ENCODE results near the gene GJA3.

GJA3 gene

DNA sequence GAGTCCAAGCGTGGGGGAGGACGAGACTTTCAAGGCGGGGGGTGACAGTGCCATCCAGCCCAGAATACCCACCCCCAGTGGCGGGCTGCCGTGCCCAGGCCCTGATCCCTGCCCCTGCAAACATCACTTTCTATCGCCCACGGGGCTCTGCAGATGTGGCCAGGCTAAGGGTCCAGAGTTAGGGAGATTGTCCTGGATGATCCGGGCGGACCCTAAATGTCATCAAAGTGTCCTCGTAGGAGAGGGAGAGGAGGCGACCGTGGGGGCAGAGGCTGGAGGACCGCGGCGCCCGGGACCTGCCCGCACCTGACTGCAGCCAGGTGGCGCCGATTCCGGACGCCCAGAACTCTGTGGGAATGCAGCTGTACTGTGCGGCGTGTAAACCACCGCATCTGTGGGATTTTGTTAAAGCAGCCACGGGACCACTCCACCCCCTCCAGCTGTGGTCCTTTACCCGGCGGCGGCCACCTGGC is 32.4 kb downstream of the GJA3 start:
- peak; percentile 20 for DNase-seq (ENCODE audit: low read depth, low spot score)

DNA sequence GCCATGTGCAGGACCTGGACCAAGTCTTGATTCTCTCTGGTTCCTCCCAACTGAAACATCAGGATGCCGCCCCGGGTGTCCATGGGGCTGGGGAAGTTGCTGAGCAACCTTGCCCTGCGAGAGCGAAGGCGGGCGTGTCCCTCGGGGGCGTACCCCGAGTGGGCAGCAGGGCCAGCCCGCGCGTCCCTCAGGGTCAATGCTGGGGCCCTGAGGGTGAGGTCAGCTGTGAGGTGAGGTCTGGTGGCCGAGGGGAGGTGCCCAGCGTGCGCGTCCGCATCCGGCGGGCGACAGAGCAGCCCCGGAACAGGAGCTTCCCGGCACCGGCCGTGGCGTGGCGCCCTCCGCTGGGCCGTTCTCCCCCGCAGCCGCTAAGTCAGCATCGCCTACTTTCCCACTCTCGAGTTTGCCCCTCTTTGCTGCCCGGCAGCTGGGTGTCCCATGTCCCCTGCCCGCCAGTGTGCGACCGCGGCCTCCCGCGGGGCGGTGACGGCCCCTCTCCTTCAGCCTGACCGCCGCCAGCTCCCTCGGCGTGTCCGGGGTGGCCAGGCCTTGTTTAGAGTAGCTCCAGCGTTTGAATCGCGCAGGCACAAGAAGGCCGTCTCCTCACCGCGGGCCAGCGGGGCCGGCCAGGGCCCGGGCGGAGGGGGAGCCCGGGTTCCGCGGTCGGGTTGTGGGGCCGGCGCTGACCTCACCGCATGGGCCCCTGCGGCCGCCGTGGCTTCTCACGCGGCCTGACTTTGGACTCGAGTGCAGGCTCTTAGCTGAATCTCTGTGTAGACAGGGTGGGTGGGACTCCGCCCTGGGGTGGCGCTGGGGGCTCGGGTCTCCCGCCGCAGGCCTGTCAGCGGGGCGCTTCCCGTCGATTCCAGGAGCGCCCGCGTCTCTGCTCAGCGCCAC is 33.0 kb downstream of the GJA3 start:
- peak; percentile 76 for DNase-seq (ENCODE audit: low read depth, low spot score)

DNA sequence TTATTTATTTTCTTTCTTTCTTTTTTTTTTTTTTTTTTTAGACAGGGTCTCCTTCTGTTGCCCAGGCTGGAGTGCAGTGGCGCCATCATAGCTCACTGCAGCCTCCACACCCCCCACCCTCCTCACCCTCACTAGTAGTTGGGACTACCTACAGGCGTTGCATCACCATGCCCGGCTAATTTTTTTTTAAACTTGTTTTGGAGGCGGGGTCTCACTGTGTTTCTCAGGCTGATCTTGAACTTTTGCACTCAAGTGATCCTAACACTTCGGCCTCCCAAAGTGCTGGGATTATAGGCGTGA is 33.6 kb downstream of the GJA3 start:
- no peak for DNase-seq (ENCODE audit: low read depth, low spot score)

DNA sequence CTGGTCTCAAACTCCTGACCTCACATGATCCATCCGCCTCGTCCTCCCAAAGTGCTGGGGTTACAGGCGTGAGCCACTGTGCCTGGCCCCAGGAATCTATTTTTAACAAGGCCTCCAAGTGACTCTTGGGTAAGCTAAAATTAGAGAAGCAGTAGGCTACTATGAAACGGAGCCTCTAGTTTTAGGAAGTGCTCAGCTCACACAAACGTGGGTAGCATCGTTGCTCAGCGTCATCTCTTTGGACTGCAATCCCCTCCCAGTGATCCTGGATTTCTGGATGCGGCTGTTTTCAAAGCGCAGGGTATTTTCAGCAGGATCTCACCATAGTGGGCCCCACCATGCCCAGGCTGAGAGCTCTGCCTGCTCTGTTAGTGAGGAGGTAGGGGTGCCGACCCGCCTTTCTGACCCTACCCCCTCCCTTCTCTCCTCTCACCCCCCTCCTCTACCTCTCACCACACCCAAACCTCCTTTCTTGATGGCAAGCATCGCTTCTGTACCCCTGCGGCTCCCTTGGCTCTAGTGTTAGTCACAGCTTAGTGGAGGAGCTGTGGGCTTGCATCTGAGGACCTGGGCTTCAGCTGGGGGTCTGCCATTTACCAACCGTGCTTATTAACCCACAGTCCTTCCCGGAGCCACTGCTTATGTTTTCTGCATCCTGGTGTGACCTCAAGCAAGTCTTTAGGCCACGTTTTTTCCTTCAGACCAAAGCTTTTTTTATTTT is 34.2 kb downstream of the GJA3 start:
- no peak for DNase-seq (ENCODE audit: low read depth, low spot score)

DNA sequence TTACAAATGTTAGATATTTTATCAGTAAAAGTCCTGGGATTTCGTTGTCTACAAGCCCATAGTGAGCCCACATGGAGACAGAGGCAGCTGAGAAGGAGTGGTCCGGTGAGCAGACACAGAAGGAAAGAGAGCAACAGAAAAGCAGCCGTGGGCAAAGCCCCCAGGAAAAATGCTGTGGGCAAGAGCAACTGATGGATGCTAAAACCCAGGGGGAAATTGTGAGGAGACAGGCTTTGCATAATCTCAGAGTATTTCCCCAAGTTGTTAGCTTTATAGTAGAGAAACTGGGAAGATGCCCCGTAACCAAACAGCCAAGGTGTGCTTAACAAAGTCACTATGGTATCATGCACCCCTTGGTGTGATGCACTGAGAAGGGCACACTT is 35.1 kb downstream of the GJA3 start:
- no peak for DNase-seq (ENCODE audit: low read depth, low spot score)

DNA sequence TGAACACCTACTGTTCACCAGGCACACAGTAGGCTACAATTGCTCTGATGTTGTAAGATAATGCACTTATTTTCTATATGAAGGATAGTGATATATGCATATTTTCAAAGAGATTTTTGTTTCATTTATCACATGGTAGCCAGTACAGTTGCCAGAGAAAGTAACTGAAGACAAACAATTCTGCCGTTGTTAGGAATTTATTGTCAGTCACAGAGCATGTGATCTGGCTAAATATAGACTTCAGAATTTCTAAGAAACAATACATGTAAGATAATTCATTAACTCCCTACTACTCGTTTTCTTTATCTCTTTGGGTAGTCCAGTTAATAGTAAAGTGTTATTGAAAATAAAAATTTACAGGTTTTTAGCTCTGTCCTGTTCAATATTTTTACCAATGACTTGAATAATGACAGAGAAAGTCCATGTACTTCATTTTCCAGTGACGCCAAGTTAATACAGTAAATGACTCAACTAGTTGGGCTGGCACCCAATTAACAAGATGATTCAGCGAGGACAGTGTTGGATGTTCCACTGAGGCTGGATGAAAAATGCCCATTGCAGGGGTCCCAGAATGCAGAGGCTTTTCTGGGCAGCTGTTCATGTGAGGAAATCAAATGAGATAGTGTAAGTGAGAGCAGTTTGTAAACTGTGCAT is 35.6 kb downstream of the GJA3 start:
- peak; percentile 63 for DNase-seq (ENCODE audit: low read depth, low spot score)

DNA sequence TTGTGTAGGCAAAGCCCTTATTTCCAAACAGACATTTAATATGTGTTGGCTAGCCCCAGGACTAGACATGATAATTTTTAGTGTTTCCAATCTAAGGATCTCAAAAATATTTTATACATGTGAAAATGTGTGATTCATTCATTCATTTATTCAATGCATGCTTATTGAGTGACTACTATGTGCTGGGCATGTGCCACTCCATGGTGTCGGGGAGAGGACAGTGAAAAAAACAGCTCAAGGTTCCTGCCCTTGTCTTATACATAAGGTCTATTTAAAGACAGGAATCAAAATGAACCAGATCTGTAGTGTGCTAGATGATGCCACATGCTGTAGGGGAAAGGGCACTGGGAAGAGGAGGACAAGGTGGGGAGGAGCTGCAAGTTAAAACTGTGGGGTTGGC is 36.5 kb downstream of the GJA3 start:
- DNase-seq (ENCODE audit: low read depth, low spot score) = no peak

DNA sequence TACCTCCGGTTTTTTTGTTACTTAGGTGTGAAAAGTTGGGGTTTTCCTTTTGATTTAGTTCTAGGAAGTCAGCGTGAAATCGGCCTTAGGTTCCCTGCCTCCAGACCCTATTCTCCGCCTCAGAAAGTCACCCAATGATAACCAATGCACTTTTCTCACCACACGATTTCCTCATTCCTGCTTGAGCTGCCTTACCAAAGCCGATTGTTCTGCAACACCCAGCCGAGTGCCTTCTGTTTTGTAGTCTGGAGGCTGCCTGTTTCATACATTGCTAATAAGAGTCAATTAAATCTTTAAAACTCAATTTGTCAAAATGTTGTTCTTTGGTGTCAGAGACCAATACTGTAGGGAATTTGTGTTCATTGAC is 39.7 kb downstream of the GJA3 start:
- no peak for DNase-seq (ENCODE audit: low read depth, low spot score)

DNA sequence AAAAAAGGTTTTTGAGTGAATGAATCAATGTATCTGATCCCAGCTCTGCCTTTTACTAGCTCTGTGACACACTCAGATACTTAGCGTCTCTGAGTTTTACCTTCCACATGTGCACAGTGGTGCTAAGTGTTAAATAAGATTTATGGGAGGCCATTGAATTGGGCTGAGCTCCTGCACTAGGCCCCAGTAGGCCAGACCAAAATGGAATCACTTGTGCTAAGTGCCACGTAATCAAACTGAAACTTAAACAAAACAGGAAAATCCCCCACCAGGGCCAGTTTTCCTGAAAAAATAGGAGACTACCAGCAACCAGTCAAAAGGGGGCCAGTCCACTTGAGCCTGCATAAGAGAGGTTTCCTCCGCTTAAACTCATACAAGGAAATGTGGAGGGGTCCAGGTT is 40.9 kb downstream of the GJA3 start:
- DNase-seq (ENCODE audit: low read depth, low spot score) = no peak

DNA sequence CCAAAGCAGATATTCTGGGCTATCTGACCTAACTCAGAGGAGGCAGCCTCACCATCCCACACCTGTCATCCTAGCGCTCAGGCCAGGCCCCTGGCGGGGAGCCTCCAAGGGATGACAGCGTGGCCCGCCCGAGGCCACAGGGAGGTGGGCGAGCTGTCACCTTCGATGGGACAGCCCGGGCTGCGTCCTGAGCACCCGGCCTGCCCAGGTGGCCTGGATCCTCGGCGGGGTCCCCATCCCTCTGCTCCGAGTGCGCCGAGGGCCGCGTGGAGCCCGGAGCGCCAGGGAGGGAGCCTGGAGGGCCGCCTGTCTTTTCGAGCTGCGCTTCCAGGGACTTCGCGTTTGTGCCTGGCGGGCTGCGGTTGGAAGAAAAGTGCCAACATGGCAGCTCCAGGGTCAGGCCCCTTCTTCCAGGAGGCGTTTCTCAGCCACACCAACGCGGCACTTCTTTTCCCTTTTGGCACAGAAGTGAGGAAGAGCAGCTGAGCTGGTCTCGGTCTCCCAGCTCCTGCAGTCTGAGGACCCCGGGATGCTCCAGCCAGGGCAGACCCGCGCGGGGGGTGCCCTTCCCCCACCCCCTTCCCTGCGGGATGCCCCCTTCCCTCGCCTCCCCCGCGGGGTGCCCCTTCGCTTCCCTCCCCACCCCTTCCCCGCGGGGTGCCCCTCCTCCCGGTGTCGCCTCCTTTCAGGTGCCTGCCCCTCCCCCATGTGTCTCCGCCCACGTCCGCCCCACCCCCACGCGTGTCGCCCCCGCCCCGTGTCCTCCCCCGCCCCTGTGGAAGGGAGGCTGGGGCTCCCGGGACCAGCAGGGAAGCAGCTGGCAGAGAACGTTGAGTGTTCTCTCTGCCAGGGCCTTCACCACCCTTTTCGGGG is 42.3 kb downstream of the GJA3 start:
- DNase-seq (ENCODE audit: low read depth, low spot score) = peak; percentile 65

DNA sequence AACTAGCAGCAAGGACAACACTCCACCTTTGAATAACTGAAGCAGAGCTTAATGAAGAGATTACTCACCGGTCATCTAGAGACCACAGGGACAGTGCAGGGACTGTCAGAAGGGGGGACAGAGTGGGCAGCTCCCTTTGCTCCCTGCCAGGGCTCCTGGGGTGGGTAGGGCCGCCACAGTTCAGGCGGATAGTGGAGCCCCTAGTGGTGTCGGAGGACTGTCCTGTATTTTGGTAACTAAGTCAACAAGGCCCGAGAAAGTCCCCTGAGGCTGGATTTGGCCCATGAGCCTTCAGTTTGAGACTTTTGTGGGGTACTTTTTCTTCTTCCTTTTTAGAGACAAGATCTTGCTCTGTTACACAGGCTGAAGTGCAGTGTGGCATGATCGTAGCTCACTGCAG is 44.6 kb downstream of the GJA3 start:
- no peak for DNase-seq (ENCODE audit: low read depth, low spot score)

DNA sequence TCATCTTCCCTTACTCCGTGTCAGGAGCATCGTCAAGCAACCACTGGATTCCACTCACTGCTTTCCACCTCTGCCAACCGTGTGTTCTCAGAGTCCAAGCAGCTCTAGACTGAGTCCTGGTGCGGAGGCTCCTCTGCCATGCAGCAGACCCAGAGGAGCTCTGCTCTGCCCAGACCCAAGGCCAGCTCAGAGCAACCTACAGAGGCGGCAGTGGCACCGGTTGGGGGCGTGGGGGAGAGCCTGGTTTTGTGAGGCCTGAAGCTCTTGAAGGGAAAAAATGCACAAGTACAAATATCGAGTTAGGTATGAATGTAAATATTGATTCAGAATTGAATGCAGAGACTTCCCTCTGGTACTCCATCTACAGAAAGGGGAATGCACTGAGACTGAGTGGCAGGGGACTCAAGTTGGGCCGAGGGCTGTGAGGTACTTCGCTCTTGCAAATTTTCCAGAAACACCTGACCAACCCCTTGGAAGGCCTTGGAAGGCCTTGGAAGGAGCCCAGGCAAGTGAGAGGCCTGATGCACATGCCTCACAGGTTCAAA is 46.7 kb downstream of the GJA3 start:
- no peak for DNase-seq (ENCODE audit: low read depth, low spot score)

DNA sequence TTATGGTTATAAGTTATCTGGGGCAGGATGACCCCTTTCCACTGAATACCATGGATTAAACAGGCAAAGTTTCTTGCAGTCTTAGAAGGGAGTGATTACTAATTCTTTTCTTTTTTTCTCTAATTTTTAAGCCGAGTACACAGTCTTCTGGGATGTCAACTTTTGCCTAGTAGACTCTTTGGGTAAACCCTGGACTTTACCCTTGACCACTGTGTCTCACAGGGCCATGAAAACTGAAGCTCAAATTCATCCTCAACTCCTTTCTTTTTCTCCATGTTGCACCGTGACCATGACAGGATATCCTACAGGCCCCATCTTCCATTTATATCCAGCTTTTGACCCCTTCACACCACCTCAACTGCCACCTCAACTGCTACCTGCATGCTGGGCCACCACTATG is 51.8 kb downstream of the GJA3 start:
- no peak for DNase-seq (ENCODE audit: low read depth, low spot score)

DNA sequence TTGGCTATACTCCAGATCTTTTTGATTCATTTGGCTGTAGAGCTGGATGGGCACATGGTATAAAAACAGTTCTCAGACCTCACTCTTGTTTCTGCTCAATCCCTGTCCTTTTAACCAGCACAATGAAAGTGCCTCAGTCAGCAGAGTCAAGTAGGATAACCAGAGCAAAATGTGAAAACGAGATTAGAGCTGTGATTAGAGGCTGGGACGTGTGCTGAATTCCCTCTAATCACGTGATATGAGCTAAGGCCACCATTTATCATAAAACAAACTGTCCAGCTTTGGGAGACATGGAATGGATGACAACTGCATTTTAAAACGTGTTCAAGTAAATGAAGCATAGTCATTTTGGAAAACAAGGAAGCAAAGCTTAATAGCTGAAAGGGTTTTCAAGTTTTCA is 54.1 kb downstream of the GJA3 start:
- peak; percentile 22 for DNase-seq (ENCODE audit: low read depth, low spot score)

DNA sequence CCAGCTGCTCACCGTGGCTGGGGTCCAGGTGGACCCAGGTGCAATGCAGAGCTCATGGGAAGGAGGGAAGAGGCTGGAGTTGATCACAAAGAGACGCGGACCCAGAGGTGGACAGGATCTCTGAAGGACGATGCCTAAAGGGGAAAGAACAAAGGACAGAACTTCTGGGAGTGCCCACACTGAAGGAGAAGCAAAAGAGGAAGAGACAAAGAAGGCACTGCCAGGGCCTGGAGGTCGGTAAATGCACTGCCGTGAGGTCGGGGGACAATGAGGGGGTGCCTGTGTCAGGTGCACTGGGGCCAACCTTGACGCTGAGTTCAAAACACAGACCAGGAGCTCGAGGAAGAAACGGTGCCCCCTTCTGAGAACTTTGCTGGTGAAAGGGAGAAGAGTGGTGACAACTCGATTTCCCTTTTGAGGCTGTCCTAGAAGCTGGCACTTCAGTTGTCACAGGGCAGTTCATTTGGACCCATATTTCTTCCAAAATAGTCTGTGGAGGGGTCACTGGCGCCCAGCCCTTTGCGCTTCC is 55.6 kb downstream of the GJA3 start:
- no peak for DNase-seq (ENCODE audit: low read depth, low spot score)

DNA sequence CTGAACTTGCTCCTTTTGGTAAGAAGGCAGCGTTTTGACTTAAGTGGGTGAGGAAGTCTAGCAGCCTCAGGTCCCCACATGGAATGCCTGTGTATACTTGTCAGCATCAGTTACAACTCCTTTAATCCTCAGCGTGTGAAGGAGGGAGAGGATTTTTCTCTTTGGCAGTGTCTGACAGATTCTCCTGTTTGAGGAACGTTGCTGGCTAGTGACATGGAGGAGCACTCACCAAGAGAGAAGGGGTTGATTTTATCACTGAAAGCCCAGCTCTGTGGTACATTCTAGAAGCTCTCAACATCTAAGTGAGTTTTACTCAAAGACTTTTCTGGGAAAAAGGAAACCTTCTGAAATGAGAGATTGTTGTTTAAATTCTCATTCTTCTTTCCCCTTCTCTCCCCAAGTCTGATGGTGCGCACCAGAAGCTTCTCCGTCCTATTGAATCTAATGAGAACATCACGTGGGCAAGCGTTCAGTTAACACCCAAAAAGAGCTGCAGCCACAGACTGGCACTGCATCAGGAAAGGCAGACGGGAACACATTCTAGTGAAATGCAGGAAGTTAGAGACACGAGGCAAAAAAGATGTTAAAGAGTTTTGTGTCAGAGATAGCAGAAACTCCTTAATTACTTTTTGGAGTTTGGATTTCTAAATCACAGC is 58.2 kb downstream of the GJA3 start:
- no peak for DNase-seq (ENCODE audit: low read depth, low spot score)

DNA sequence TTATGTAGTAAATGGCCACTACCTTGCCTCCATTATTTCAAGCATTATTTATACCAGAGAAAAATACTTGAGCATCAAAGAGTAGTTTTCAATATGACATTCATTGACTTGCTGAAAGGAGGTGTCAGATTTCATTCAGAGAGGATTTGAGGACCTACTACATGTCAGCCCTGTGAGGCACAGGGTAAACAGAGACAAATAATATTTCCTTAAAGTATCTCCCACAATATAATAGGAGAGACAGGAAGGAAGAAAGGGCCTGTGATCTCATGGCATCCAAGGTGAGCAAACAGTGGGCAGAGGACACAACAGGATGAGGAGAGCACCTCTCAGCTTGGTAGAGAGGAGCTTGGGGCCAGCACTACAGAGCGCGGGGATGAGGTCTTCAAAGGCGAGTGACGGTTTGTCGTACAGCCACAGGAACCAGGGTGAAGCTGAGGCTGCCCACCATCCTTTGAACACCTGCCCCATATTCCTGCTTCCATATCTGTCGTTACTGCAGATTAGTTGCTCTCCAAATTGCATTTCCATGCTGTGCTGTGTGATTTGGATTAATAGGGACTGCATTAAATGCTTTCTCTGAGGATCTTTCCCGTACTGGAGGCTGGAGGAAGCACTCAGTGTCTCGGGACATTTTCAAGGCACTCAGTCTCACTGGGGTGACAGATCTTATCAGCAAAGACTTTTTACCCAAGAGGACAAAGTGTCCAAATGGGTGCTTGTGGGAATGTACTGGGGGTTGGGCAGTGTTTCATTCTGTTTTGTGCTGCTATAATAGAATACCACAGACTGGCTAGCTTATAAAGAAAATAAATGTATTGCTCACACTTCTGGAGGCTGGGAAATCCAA is 59.2 kb downstream of the GJA3 start:
- DNase-seq (ENCODE audit: low read depth, low spot score) = no peak

DNA sequence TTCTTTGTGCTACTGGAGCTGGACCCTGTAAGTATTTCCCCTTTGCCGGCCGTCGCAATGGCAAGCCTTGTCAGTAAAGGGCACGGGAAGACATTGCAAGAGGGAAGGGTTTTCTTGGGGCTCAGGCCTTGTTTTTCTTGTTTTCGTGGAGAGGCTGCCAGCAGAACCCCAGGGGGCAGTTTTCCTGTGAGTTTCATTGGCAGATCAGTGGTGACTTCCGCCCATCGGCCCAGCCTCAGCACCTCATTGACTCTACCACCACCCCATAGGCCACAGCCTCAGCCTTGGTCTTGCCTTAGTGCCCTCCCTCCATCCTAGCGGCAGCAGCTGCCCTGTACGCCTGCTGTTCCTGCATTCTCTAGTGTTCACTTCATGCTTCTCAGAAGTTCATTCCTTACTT is 61.5 kb downstream of the GJA3 start:
- DNase-seq (ENCODE audit: low read depth, low spot score) = no peak

DNA sequence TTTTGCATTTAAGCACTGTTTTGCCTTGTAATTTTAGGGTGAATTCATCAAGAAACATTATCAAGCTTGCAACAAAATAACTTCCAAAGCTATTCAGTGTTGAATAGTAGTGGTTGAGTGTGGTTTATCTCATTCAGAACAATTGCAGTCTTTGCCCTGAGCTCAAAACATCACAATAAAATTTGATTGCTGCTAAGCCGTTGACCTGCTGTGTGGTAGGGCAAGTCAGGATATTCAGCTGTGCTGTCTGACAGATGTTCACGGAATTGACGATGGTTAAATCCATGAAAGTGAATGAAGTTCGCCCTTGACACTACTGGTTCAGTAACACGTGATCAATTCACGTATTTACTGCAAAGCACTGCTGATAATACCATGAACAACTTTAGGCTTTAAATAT is 66.9 kb downstream of the GJA3 start:
- DNase-seq (ENCODE audit: low read depth, low spot score) = no peak

DNA sequence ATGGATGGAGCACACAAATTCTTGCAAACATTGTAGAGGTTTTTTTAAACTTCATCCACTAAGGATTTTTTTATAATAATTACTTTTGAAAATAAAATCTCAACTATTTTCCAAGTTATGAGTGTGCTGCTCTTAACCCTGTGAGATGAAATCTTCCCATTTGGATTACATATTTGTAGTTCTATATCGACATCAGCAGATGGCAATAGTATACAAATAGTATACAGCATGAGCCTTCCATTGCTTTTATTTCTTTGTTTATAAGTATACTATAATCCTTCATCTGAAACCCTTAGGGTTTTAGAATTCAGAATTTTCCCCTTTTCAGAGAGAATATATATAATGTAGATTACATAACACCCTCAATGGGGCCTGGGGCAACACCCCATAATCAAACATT is 70.5 kb downstream of the GJA3 start:
- no peak for DNase-seq (ENCODE audit: low read depth, low spot score)

Data from astrocyte of the hippocampus (primary cell).